ENCODE measurements around the gene PLXNA2. TPM values are rescaled to one million over a fixed set of nuclear protein-coding genes. Genes with fewer than 3 reads are reported as not detected.

The PLXNA2 gene
- total RNA-seq, 1 donor from 2014 or later, result 14.4 TPM

DNA sequence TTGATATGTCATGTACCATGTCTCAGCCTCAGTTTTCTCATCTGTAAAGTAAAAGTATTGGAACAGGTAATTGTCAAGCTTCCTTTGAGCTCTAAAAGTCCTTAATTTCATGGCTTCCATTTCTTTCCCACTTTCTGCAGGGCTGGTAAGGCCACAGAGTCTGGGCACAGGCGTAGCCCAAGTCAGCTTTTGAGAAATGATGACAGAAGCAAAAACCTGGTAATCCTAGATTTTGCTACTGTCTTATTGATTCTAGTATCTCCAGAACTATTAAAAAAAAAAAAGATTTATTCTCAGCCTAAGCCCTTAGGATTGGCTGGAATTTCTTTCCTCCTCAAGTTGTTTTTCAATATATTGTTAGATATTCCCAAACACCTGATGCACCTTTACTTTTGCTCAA lies 31.3 kb downstream of the PLXNA2 start:
- no peak for ATAC-seq (ENCODE audit: poor library complexity)
- intact Hi-C loops (cut with DNase I), result no loop called here

DNA sequence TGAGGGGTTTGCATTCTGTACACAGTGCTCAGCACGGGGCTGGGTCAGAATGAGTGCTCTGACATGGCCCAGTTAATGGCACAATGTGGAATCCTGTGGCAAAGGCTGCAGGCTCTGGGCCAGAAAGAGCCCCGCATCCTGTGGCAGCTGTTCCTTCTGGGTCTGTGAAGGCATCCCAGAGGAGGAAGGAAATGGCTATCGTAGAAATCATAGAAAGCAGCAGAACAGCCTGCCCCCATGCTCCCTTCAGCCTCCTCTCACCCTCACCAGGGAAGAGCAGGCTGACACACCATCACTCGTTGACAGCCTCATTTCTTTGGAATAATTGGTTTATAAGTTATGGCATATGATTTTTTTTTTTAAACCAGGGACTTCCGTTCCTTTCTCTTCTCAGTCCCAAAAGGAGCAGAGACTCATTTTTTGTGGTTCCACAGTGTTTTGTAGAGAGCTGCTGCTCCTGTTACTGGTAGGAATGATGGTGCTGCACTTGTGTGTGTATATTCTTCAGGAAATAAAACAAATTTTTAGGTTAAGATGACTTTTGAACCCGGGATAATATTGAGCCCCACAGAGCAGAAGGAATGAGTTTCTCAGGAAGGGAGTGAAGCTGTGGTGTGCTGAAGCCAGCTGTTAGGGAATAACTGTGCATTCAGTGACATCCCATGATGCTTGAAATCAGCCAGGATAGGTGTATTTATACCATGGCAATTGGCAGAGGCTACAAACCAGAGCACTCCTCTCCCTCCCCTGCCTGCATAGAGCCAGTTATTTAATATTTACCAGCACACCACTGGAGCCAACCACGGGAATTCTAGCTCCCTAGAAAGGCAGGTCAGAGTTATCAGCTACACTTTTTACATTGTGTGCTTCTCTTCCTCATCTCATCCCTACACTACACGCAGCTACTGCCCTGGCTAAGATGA lies 32.0 kb downstream of the PLXNA2 start:
- intact Hi-C loops (cut with DNase I), result no loop called here
- DNase-seq (peak; percentile 57), ATAC-seq (ENCODE audit: poor library complexity) (peak; percentile 33)

More for the DNA sequence above, 31.3 kb downstream of the PLXNA2 start:
- DNase-seq, result no peak

DNA sequence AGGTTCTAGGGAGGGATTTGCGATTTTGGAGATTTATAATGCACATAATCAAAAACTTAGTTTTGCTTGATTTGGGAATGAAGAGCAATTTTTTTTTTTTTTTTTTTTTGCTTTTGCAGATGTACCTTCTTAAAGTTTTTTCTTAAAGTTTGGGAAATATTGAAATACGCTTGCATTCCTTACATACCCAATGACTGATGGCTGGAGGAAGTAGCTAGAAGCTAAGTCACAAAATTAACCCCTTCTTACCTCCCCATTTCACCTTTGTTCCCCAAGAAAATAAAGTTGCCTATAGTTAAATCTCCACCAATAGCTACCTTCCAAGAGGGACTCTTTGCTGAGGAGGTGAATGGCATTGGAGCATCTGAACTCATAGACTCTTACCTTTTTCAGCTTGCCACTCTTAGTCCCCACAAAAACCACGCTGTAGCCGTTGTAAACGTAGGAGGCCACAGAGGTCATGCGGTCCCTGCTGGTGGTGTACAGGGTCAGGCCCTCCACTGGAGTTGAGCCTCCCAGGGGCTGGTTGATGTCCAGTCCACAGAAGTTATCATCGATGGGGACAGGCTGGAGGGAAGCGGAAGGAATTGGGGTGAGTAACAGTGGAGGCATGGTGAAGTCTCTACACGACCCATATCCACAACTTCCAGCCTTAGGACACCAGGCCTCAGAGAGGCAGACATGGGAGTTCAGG lies 34.1 kb downstream of the PLXNA2 start:
- no peak for DNase-seq
- intact Hi-C loops (cut with DNase I), result no loop called here
- no peak for ATAC-seq (ENCODE audit: poor library complexity)

DNA sequence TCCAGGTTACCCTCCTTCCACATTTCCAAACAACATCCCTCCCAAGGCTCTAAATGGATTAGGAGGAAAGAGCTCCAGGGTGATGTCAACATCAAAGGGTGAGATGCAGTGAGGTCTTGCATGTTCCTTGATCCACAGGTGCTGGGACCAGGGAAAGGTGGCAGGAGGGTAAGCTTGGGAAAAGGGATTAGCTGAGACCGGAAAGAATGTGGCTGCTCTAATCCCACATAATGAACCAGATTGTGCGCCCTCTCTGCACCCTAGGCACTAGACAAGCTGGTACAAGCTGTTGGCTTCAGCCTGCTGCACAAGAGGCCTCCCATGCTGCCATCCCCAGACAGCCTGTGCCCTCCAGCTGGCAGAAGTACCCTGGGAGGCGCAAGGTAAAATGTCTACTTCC lies 34.9 kb downstream of the PLXNA2 start:
- no peak for DNase-seq
- no peak for ATAC-seq (ENCODE audit: poor library complexity)
- intact Hi-C loops (cut with DNase I), result no loop called here

DNA sequence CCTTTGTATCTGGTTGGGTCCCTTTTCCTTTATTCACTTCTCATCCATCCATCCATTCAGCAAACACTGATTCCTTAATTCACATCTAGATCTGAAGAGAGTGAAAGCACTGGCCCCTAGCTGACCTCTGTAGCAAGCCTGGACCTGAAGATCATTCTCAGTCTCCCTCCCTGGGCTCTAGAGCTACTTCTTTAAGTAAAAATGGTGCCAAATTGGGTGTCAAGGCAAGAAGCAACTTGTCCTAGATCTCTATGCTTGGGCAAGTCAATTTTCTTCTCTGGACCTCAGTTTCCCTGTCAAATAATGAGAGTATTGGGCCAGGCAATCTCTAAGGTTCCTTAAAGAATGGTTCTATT lies 36.1 kb downstream of the PLXNA2 start:
- DNase-seq (no peak), ATAC-seq (ENCODE audit: poor library complexity) (no peak)
- intact Hi-C loops (cut with DNase I), result no loop called here

DNA sequence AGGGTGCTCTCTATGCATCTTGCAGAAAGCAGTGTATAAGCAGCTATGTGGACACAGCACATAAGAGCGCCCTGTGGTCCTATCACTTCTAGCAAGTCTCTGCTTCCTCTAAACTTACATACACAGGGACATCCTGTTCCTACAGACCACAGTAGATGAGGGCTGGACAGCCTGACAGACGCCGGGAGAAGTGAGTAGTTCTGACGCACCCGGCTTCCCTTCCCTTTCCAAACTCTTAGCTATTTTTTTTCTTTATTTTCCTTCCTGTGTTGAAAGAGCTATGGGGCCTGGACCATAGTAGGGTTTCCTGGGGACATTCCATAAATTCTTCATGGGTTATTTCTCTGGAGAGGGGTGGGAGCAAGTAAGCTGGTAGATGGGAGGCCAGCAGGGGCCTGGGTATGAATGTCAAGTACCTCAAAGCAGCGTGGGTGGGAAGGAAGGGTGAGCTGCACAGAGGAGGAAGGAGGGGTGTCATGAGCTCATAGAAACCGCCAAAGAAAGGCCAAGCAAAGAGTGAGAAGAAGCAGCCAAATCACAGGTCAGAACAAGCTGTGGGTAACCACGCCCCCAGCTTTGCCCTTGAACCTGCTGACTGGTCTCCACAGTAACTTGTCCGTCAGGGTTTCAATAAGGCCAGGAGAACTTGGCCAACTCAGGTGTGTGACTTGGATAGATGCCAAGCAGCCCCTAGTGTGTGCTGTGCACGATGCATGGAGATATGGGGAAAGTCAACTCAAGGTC lies 36.6 kb downstream of the PLXNA2 start:
- peak; percentile 59 for DNase-seq
- intact Hi-C loops (cut with DNase I), result no loop called here

DNA sequence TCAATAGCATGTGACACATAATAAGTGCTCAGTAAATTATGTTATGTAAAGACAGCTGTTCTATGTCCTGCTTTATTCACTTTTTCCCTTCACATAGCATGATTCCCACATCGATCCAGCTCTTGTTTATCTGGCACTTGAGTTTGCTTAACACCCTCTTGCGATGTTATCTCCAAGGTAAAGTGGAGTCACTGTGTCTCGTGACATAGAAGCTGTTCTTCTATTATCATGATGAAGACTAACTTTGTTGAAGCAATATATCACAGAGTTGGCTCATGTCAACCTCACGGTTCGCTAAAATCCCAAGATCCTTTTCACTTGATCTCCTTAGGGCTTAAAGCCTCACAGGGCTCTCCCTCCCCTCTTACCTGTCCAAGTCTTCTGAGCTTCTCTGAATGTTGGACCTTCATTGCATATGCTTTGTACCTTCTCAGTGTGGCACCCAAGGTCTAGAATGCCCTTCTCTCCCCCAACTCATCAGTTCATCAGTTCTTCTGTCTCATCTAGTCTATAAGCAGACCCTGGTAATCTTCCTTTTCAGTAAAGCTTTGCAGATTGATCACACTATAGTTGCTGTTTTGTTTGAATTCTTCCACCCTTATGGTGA lies 38.0 kb downstream of the PLXNA2 start:
- intact Hi-C loops (cut with DNase I), result no loop called here
- DNase-seq (no peak), ATAC-seq (ENCODE audit: poor library complexity) (no peak)

More for the DNA sequence above, 36.6 kb downstream of the PLXNA2 start:
- peak; percentile 46 for ATAC-seq (ENCODE audit: poor library complexity)

DNA sequence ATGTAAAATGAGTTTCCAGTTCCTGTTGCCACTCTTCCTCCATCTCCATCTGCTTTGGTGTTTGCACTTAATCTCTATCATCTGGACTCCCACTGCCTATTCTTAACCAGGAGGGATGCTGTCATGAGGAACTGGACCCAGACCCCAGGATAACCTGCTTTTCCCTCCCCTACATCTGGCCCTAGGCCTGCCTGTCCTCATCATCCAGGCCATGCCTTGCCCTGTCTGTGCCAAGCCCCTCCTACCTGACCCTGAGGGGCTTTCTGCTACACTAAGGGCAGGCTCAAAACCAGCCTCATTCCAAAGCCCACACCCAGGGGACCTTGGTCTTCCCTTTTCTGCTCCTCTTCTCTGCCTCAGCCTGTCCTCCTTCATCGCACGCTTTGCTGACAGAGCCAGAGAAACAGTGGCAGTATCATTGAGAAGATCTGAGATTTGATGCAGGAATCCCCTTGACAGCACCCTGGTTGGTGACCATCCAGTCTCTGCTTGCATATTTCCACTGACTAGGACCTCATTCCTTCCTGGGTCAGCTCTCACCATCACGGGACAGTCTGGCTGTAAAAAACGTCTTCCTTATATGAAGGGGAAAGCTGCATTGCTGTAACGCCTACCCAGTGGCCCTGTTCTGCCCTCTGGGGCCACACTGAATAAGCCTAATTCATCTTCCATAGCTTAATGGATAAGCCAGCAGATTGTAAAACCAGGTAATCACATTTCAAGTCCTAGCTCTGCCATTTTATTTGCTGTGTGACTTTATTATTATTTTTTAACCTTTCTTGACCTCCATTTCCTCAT lies 38.8 kb downstream of the PLXNA2 start:
- DNase-seq (no peak), ATAC-seq (ENCODE audit: poor library complexity) (no peak)
- intact Hi-C loops (cut with DNase I), result no loop called here

DNA sequence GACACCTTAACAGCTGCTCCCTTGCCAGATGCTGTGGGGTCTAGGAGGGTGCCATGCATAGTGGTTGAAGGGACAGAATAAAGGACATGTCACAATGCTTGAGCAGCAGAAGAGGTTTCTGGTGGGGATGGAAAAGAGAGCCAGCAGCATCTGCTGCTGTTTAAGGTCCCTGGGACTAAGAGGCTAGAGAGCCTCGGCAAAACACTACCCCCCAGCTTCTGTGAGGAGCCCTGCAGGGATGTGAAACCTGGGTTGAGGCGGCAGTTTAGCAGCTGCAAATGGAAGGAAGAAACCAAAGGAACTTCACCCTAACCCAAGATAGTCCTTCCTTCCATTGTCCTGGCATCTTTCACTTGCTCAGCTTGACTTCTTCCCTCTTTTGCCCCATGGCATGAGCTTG lies 39.4 kb downstream of the PLXNA2 start:
- intact Hi-C loops (cut with DNase I), result no loop called here

DNA sequence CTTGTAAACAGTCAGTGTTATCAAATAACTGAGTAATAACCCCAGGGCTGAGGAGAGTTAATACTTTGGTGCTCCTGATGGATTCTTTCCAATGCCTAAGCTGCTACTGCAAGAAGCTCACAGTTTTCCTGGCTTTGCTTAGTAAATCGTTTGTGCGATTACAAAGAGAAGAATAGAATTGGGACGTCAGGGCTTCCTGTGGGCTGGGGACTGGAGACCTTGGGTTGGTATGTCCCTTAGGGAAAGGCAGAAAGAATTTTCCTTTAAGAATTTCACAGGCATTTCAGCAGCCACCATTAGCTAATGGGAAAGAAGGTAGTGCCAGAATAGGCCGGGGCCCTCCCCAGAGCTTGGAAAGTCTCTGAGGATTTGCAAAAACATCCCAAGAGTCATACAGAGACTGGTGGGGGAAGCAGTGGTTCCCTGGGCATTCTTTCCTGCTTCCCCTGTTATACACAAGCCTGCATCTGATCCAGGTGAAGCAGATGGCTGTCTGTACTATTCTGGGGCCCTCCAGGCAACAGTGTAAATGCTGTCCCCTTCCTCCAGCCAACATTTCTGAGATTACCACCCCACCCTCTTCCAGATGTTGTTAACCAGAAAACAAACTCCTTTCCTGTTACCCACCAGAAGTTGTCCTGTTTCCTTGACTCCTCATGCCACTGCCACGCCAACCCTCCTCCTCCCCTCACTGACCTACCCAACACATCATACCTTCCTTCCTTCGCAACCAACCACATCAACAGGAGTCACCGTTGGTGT lies 40.2 kb downstream of the PLXNA2 start:
- DNase-seq (no peak), ATAC-seq (ENCODE audit: poor library complexity) (peak; percentile 8)
- intact Hi-C loops (cut with DNase I), result no loop called here

More for the DNA sequence above, 39.4 kb downstream of the PLXNA2 start:
- DNase-seq (no peak), ATAC-seq (ENCODE audit: poor library complexity) (peak; percentile 10)

DNA sequence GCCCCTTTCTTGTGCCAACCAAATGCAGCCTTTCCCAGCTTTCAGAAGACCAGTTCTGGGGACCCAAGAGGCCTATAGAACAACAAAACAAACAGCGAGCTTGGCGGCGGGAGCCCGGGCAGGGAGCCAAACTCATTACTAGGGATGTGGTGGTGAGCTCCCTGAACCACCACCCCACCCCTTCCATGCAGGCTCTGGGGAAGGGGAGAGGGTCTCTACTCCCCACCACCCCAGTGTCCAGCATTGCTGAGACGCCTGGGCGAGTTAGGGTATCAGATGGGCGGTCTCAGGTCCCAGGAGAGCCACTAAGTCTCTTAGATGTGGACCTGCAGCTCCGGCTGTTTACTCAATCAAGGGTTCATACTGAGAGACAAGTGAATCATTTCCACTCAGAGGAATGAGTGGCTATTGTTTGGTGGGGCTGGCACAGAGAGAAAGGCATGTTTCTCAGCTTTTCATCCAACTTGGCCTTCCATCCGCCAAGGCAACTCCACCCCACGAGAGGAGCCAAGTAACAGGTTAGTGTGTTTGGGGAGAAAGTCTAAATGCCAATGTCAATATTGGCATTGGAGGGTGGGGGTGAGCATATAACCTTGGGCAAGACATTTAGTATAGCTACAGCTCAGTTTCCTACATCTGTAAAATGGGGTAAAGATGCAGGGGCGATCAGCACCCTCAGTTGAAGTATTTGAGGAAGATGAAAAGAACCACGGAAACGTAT lies 40.9 kb downstream of the PLXNA2 start:
- intact Hi-C loops (cut with DNase I), result no loop called here
- ATAC-seq (ENCODE audit: poor library complexity) (peak; percentile 24), DNase-seq (peak; percentile 73)

DNA sequence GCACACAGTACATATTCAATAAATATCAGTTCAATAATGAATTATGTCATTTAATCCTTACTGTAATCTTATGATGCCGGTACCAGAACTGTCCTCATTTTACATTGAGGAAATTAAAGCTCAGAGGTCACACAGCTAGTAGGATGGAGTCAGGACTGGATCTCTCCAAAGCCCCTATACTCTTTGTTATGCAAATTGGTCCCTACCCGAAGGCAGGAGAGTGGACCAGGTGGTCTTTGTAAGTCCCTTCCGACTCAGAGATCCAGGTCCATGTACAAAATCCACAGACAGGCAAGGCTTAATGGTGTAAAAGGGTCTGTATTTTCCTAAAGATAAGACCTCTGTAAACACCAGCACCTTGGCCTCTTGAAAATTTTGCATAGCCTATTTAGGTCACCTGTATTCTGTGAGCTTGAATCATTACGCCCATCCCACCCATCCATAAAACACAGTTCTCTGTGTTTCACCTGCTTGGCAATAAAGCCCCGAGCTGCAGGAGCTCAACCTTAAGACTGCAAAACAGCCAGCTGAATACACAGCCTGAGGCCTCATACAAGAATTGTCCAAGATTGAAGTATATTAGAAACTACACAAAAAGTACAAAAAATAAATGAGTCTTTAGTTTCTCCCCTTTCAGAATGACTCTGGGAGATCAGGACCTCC lies 41.7 kb downstream of the PLXNA2 start:
- intact Hi-C loops (cut with DNase I), result no loop called here
- DNase-seq (no peak), ATAC-seq (ENCODE audit: poor library complexity) (no peak)

- intact Hi-C loops (cut with DNase I), result no loop called here
- ATAC-seq (ENCODE audit: poor library complexity) (peak; percentile 47), DNase-seq (no peak)
Measured at GRCh38 chr1:208201229-208201628, 43.0 kb downstream of the PLXNA2 start.

- DNase-seq (no peak), ATAC-seq (ENCODE audit: poor library complexity) (no peak)
- intact Hi-C loops (cut with DNase I), result no loop called here
Measured at GRCh38 chr1:208200116-208200515, 44.1 kb downstream of the PLXNA2 start.

DNA sequence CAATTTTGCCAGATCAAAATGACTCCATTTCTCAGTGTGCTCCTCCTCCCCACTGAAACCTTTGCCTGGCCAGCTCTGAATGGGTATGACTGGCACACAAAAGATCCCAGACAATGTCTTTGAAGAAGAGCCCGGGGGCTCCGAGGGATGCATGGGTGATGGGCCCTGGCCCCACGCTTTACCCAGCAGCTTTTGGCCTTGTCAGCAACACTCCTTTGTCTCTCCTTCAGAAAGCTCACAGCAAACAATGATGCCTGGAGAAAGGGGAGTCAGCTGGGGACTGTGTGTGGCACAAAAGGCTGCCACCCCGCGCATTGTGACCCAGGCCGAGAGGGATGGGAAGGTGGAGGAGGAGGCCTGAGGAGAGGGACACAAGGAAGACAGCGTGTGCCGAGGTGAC lies 45.9 kb downstream of the PLXNA2 start:
- intact Hi-C loops (cut with DNase I), result loop anchor here (5.0 kb wide), 1 partner anchor 39 kb away; no protein-coding TSS in a partner anchor
- DNase-seq (no peak), ATAC-seq (ENCODE audit: poor library complexity) (no peak)

DNA sequence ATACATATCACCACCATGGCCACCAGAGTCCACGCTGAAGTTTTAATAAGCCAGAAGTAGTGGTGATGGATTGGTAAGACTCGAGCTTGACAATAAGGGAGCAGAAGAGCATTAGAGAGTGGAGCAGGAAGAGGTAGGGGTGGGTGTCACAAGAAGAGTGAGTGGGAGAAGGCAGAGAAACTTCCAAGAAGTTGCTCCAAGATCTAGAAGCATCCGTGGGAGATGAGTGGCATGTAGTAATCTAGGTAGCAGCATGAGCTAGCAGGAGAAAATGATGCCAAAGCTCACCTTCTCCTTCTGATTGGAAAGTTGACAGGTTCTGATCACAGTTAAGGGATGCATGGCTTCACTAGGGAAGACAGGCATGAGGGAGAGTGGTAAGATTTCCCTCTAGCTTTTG lies 49.2 kb downstream of the PLXNA2 start:
- ATAC-seq (ENCODE audit: poor library complexity) (no peak), DNase-seq (no peak)
- intact Hi-C loops (cut with DNase I), result loop anchor here (5.0 kb wide), 1 partner anchor 42 kb away; no protein-coding TSS in a partner anchor

All from Right ventricle myocardium superior (tissue), 1 donor.